GM19455 (cell line): Measurements from ENCODE around the gene AFF3.
"Not testable (repeated sequence)": the region's sequence is repeated elsewhere in the genome, so short reads cannot be mapped to it uniquely, and the experiment has no call there.

Source experiments
- ATAC-seq: cut with Tn5 transposase; IDR thresholded peaks from one replicate; pipeline ENCODE4 v1.9.1; 2021; ENCODE audit not compliant: unreplicated experiment

Gene AFF3

DNA sequence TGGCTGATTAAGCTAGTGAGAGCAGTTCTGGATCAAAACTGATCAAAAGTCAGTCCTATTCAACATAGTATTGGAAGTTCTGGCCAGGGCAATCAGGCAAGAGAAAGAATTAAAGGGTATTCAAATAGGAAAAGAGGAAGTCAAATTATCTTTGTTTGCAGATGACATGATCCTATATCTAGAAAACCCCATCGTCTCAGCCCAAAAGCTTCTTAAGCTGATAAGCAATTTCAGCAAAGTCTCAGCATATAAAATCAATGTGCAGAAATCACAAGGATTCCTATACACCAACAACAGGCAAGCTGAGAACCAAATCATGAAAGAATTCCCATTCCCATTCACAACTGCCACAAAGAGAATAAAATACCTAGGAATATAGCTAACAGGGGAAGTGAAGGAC lies 368.7 kb downstream of the AFF3 start:
- ATAC-seq: not testable (repeated sequence)

DNA sequence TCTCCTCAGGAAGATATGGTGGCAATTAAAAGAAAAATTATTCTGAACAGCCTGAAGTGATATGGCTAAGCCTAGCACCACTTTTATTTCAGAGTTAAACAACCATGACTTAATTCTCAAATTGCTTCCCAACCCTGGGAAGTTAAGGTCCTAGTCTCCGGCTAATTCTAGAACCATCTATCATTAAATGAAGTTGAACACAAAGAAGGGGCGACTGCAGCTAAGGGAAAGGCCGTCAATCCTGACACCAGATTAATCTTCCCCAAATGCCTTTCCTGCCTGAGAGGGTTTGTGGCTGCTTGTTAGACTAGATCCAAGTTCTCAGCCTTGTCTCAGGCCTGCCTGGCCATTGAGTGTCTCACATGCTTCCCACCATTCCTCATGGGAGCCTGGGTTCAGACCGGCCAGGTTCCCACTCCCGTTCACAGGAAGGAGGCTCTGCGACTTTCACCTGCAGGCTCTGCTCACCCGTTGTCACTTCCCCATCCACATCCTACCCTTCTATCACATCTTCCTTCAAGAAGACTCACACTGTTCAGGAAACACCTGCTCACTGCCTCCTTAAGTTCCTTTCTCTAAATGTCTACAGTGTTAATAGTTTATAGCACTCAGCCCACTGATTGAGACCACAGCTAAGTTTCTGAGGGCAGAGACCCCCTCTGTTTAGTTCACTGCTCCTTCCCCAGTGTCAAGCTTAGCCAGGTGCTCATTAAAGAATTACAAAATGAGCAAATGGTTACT lies 369.6 kb downstream of the AFF3 start:
- ATAC-seq: no peak

DNA sequence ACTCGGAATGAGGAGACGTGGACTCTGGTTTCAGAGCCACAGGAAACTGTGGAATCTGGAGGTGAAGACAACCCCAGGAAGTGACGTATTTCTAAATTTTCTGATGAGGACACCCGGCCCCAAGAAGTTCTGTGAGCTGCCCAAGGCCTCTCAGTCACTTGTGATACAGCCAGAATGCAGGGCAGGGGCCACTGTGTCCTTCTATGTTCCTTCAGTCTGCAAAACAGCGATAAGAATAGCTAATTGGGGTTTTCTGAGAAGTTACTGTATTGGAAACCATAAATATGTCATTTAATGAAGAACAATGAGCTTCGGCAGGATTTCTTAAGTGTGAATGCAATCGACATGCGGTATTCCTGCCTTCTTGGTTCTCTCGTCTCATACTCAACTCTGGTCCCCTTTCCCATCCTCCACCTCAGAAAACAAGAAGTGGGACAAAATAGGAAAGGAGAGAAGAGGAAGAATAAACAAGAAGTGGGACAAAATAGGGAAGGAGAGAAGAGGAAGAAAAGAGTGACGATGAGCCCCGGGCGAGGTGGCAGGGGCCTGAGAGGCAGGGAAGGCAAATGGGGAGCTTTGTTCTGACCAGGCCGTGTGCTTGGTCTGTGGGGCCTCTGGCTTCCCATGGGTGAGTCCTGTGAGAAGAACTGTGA lies 370.6 kb downstream of the AFF3 start:
- ATAC-seq: no peak

DNA sequence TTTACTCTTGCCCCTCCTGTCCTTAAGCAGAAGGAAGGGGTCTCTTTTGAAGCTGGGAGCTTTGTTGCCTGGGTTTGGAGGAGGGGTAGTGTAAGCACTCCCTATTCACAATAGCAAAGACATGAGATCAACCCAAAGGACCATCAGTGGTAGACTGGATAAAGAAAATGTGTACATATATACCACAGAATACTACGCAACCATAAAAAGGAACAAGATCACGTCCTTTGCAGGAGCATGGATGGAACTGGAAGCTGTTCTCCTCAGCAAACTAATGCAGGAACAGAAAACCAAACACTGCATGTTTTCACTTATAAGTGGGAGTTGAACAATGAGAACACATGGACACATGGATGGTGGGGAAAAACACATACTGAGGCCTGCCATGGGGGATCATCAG lies 371.5 kb downstream of the AFF3 start:
- no peak for ATAC-seq

DNA sequence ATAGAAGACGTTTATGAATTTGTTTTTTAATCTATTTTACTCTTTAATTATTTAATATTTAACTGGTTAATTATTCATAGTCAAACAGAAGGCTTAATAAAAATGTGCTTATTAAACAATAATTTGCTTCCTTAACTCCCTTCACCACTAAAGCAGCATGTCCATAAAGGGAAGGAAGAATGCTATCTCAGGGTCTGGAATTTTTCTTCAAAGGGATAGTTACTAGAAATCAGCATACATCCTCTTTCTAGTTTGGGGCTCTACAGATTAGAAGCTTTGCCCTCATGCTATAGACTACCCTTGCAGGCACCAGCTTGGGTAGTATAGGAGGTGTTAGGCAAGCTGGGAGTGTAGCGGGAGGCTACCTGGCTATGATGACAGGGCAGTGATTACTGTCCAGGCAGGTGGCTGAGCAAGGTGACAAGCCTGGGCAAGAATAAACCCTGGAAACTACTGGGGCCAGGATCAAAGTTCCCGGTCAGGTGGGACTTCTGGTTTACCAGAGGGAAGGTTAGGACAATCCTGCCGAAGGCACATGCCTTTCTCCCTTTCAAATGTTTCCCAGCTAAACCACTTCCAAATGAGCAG lies 376.6 kb downstream of the AFF3 start:
- ATAC-seq: no peak

DNA sequence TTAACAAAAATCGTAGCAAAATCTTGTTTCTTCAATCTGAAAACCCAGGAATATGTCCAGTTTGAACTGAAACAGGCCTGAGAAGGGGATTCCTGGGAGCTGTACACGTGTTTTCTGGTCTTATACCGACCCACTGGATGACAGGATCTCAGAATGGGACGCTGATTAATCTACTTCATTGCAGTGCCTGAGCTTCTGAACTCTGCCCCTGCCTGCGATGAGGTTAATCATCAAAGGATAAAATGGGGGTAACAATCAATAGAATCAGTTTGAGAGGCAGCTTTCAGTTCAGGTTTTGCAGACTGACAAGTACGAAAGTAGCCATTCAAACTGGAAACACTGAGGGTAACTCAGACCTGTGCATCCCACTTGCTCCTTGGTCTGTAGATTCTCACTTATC lies 378.6 kb downstream of the AFF3 start:
- no peak for ATAC-seq

DNA sequence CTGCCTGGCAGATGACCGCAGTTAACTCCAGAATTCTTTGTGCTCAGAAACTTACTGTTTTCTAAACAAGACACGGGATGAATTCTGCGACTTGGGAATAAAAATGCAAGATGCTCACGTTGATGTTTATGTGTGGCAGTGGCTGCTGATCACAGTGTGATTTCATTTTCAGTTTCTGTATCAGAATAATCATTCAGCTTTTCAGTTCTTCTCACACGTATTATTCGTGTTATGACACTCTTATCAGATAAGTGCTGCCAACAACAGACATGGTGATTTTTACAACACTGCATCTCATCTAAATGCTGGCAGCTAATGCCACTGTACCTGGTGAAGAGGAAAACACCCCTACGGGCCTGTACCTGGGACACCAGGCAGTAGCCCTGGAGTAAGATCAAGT lies 379.7 kb downstream of the AFF3 start:
- no peak for ATAC-seq

DNA sequence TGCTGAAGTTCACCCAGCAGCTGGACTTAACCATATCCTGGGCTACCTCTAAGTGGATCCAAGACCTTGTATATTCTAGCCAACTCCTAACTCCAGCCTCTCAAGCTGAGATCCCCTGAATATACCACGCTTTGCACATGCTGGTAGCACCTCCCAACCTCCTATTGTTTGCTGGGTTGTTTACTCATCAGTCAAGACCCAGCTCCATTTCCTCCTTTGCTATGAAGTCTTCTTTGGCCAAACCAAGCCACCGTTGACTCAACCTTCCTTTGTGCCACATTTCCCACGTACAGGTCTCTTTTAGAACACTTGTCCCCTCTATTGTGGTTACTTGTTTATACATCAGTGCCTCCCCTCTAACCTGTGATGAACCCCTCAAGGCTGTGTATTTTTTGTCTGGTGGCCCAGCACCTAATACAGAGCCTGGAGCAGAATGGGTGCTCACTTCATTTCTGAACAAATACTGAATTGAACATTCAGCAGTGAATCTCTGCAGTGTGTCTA lies 384.7 kb downstream of the AFF3 start:
- no peak for ATAC-seq

DNA sequence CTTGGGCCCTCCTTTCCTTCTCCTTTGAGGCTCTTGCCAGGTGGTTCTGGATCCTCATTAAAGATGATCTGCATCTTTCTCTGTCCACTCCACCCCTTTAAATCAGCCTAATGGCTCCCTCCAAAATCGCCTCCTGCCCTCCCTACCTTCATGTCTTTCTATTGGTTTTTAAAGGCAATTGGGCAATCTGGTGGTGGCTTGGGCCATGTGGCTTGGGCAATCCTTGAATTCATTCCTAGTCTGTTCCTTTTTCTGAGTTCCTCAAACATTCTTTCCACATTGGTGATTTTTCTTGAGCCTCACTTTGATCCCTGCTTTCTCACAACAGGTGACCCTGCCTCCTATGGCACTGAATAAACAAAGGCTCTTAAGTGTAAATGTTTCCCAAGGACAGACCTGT lies 386.3 kb downstream of the AFF3 start:
- no peak for ATAC-seq

DNA sequence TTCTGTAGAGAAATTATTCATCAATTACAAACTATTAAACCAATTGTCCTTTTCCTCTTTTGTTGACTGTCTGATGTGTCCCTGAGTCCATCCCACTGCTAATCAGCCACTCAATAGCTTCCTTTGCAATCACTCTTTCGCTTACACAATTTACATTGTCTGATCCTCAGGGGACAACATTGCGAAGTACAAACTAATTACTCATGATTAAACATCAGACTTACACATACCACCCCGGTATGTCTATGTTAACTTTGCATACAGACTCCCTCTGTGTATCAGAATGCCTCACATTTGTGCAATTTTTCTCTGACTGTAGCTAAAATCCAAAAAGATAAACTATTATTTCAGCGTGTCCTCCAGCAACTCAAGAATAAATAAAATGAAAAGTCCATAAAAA lies 388.2 kb downstream of the AFF3 start:
- no peak for ATAC-seq

DNA sequence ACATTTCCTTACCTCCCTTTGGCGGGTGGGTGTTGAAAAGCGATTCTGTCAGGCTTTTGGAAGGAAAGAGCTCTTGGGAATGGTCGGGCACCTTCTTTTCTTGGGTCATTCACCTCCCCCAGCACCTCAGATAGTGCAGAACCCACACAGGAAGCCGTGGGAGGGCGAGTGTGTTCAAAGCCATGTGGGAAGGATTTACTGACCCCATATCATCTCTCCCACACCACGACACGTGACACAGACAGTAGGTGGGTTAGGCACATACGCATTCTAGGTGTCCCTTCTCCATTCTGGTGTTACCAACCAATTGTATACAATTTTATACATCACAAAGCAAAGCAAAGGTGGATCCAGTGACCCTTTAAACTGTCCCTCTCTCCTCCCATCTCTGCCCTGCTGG lies 388.9 kb downstream of the AFF3 start:
- no peak for ATAC-seq

DNA sequence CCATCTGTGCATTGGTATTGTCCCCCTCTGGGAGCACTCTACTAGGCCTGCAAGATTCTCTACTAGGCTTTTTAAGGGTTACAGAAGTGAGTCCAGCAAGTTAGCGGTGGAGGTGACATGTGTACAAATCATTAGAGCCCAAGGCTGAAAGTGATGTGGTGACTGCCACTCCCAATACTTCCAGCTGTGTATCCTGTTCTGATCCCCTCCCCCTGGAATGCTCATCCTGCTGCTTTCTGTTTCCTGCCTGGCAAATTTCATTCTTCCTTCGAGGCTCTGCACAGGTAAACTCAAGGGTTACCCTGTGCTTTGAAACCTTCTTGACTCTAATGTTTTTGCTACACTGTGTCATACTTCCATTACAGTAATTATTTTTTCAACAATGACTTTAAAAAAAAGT lies 394.0 kb downstream of the AFF3 start:
- no peak for ATAC-seq

DNA sequence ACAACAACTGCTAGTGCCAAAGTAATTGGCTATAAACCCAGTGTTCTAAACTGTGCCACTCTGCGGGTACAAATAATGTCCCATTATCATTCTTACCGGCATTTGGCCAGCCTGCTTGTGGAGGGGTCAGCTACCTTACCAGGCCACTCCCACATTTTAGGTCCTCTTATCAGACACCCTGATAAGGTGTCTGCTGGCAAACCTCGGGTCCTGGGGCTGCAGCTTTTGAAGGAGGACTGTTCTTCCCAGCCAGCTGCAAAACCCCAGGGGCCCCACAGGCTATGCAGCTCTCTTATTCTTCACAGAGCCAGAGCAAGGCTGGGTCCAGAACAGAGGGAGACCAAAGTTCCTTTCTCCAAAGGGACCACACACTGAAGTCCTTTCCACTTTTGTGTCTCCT lies 394.5 kb downstream of the AFF3 start:
- no peak for ATAC-seq

DNA sequence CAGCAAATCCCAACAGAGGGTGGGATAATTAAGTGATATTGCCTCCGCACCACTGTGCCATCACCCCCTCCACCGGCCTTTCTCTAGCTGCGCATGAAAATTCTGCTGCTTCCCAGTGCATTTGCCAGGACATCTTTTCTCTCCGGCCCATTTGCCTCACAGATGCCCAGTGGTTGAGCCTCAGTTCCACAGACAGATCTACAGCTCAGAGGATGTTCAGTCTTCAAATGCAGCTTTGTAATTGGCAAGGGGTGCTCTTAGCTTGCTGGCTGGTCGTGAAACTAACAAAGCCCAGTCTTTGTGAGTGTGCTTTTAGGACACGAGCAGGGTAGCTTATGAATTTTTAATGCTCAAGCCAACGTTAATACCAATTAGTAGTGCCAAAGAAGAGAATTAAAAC lies 399.2 kb downstream of the AFF3 start:
- ATAC-seq: no peak

DNA sequence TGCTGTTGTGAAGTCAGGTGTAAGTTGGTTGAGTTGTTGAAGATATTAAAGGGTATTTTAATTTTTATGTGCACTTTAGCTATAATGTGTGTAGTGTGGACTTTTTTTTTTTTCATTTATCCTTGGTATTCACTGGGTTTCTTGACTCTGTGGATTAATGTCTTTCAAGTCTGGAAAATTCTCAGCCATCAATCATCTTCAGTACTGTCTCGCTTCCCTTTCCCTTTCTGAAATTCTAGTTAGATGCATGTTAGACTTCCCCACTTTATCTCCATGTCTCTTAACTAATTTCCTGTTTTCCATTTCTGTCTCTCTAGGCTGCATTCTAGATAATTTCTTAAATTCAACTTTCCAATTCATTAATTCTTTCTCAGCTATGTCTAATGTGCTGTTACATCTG lies 404.9 kb downstream of the AFF3 start:
- ATAC-seq: no peak

DNA sequence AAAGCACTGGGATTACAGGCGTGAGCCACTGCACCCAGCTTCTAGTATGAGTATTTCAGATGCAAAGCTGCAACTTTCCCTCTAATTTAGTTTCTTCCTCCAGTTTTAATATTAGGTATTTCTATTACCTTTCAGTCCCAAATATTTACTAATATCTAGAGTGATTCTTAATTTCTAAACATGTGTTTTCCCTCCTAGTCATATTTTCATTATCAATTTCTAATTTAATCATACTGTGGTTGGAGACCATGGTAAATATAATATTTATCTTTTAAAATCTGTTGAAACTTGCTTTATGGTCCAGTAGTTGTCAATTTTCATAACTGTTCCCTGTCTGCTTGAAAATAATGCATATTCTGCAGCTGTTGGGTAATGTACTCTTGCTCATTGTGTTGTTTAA lies 406.6 kb downstream of the AFF3 start:
- no peak for ATAC-seq

DNA sequence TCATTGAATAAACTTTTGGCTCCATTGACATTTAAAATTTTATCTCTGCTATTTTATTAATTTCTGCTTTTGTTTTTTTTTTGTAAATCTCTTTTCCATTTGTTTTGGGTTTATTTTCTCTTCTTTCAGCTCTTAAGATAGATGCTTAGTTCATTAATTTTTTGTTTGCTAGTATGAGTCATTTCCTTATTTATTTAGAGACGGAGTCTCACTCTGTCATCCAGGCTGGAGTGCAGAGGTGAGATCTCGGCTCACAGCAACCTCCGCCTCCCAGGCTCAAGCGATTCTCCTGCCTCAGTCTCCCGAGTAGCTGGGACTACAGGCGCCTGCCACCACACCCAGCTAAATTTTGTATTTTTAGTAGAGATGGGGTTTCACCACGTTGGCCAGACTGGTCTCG lies 407.1 kb downstream of the AFF3 start:
- not testable (repeated sequence) for ATAC-seq

DNA sequence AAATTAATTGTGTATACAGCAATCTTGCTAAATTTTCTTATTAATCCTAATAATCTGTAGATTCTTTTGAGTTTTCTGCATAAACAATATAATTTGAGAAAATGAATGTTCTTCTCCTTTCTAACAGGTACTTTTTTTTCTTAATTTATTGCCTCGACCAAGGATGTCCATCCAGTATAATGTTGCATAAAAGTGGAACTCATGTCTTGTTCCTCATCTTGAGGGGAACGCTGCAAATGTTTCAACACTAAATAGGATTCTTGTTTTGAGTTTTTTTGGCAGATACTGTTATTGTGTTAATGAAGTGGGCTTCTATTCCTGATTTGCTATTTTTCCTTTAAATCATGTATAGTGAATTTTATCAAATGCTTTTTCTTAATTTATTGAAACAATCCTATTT lies 408.2 kb downstream of the AFF3 start:
- no peak for ATAC-seq

DNA sequence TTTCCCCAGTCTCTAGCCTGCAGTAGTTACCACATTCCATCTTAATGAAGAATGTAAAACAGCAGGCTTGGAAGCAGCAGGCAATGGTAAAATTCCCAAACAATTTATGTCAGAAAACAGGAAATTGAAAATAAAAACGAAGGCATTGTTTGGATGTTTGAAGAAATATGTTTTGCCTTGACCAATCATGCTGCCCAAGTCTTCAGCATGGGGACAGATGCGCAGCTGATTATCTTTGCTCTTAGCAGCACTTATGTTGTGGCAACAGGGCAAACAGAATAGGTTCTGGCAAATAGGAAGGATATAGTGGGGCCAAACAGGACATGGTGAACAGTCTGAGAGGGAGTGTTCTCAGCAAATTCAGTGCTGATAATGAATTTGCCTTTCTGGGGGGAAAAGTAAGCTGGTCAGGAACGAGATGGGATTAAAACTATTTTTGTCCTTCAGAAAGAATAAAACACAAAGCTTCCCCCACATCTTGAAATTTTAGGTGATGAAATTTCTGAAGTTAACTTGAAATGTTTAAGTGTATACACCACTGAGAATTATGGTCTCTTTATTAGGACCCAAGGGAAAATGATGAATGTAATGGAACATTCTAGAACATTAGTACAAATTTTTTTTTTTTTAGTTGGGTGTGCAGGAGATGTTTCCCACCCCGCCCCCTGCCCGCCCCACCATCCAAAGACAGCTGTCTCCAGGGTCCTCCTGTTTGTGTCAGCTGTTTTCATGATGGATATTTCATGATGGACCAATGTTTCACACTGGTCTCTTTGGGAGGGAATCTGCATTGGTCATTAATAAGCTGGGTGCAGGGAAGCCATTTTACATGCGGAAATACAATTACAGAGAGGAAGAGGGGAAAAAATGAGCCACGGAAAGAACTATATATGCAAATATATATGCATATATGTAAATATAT lies 413.0 kb downstream of the AFF3 start:
- ATAC-seq: no peak

DNA sequence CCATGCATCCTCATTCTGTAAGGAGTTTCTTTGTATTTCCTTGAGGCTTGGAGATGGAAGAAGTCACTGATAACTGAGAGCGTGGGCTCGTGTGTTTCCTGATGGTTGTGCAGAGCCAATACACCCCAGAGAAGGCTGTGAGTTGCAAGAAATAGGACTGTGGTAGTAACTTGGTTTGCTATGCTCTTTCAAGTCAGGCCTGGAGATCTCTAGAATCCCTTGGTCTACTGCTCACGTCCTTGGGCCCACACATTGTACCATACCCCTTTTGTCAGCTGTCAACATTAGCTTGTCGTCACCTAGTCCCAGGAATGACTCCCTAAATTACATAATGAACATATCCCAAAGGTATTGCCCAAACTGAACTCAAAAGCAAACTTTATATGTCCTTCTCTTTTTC lies 414.2 kb downstream of the AFF3 start:
- no peak for ATAC-seq

DNA sequence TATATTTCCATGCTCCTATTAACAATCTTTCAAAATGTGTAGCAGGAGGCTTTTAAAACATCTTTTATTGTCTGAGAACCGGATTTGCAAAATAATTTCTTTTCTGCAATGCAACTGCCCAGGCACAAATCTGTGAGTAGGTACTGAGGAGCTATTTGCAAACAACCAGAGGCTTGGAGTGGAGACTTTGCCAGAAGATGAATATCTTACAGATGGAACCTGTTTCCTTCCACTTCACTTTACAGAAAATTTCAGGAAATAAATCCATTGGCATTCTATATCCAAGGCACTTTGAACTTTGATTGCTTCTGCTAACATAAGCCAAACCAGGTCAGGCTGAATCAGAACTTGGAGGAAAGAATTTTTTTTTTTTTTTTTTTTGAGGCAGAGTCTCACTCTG lies 415.2 kb downstream of the AFF3 start:
- no peak for ATAC-seq
